Measurements from ENCODE around the gene RNF187. TPM values are rescaled to one million over a fixed set of nuclear protein-coding genes. Genes with fewer than 3 reads are reported as not detected.
A peak's percentile ranks its signal among the peaks of the same experiment; 100 is the strongest.

Gene RNF187
- total RNA-seq, 6 experiments from 2014 or later: 43.9 to 66.6 (median 56.3) TPM

DNA sequence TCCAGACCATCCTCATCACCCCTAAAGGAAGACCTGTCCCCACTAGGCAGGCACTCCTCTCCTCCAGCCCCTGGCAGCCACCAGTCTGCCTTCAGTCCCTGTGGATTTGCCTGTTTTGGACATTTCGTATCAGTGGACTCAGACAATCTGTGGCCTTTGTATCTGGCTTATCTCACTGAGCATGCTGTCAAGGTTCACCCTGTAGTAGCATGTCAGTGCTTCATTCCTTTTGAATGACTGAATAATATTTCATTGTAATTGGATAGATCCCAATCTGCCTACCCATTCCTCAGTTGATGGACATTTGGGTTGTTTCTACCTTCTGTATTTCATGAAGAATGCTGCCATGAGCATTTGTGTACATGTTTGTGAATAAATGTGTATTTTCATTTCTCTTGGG lies 32.9 kb upstream of the RNF187 start:
- Histone ChIP-seq H3K9me3 (no peaks in the 10 kb centered on the region), H3K4me3 (no peak overlapping the region), H3K27ac (no peak overlapping the region), H3K36me3 (no peaks in the 10 kb centered on the region), H3K4me1 (peaks cover 0 to 5% (median 0%) of the 10 kb centered on the region in 4 donors), H3K27me3 (no peaks in the 10 kb centered on the region)
- intact Hi-C loops (cut with DNase I): no loop called here
- WGBS (ENCODE audit: insufficient coverage, low coverage, low lambda C conversion rate, missing lambda C conversion rate): 40% methylated on average over 1 of the region's 1 CpG
- no peak for TF ChIP-seq POLR2A (IDR thresholded peaks at IDR 0.05)
- ATAC-seq (no peak), DNase-seq (no peak)

DNA sequence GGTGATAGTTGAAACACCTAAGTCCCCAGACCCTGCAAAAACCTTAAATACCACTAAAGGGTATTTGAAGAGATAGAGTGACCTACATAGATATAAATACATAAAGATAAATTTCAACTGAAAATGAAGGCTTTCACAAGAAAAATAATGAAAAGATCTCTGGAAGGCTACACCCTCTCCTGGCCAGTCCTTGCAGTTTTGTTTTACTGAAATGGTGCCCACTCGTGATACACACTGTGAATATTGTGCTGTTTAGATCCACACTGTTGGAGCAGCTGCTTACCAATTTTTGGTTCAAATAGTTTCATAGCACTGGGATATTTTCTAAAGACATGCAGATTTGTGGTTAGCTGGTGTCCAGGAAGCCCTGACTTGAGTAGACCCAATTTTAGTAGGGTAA lies 31.5 kb upstream of the RNF187 start:
- intact Hi-C loops (cut with DNase I): no loop called here
- no peak overlapping the region for H3K4me3 ChIP-seq
- no peak for TF ChIP-seq POLR2A (IDR thresholded peaks at IDR 0.05)
- TF ChIP-seq, protein P1, sequence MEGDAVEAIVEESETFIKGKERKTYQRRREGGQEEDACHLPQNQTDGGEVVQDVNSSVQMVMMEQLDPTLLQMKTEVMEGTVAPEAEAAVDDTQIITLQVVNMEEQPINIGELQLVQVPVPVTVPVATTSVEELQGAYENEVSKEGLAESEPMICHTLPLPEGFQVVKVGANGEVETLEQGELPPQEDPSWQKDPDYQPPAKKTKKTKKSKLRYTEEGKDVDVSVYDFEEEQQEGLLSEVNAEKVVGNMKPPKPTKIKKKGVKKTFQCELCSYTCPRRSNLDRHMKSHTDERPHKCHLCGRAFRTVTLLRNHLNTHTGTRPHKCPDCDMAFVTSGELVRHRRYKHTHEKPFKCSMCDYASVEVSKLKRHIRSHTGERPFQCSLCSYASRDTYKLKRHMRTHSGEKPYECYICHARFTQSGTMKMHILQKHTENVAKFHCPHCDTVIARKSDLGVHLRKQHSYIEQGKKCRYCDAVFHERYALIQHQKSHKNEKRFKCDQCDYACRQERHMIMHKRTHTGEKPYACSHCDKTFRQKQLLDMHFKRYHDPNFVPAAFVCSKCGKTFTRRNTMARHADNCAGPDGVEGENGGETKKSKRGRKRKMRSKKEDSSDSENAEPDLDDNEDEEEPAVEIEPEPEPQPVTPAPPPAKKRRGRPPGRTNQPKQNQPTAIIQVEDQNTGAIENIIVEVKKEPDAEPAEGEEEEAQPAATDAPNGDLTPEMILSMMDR (IDR thresholded peaks at IDR 0.05): no peak
- 13% methylated on average over 1 of the region's 1 CpG for WGBS (ENCODE audit: insufficient coverage, low coverage, low lambda C conversion rate, missing lambda C conversion rate)
- no peak for ATAC-seq
- H3K27me3 ChIP-seq: peaks cover 0 to 9% of the 10 kb centered on the region in 2 donors
- no peaks in the 10 kb centered on the region for H3K36me3 ChIP-seq
- H3K4me1 ChIP-seq: peaks cover 0 to 5% (median 0%) of the 10 kb centered on the region in 4 donors
- H3K9me3 ChIP-seq: no peaks in the 10 kb centered on the region
- DNase-seq: no peak
- no peak overlapping the region for H3K27ac ChIP-seq

DNA sequence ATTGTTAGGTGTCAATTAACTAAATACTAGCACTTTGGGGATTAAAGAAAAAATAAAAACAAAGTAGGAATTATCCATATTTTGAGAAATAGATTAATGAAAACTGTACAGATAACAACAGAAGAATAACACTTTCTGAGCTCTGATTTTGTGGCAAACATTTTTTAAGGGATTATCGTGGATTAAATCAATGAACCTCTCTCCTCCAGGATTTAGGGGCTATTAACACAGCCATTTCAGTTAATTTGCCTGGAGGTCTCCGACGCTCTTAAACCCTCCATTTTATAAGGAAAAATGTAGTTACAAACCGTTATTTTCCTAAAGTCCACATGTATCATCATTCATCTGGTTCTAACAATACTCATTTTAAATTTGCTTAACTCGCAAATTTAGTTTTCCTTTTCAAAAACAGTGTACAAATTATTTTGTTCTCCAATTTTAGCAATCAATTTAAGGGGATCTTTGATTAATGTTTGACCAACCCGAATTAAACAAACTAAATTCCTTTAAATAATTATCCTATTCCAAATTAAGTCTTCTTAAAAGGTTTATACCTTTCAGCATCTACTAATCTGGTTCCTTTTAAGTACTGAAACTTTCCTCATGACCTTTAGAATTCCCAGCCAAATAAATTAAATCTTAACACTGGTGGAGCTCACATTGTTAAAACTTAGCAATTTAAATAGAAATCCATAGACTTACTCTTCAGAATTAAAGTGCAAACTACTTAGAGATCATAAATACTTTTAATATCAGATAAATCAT lies 30.7 kb upstream of the RNF187 start:
- Histone ChIP-seq H3K27ac (no peak overlapping the region), H3K4me1 (peaks cover 0 to 5% (median 0%) of the 10 kb centered on the region in 4 donors), H3K27me3 (peaks cover 0 to 9% of the 10 kb centered on the region in 2 donors), H3K36me3 (no peaks in the 10 kb centered on the region), H3K9me3 (no peaks in the 10 kb centered on the region), H3K4me3 (peak overlapping the region in 1 of 3 donors; percentile 43)
- ATAC-seq (no peak), DNase-seq (no peak)
- WGBS (ENCODE audit: insufficient coverage, low coverage, low lambda C conversion rate, missing lambda C conversion rate): 19% methylated on average over 6 of the region's 6 CpGs
- TF ChIP-seq, protein P1 (IDR thresholded peaks at IDR 0.05): no peak
- TF ChIP-seq POLR2A (IDR thresholded peaks at IDR 0.05): no peak
- intact Hi-C loops (cut with DNase I): no loop called here

DNA sequence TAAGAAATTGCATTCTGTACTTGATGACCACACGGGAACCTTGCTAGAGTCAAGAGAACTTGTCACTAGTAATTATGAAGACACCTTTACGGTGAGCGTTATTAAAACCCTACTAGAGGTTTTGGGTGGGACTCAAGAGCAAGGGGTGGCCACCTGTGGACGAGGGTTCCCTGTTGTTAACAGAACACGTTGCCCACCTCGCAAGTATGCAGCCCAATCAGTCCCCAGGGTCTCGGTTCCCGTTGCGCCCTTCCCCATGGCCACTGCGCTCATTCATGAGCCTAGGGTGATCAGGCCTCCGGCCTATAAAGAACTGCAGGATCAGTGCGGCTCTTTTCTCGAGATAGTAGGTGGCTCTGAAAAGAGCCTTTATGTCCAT lies 30.2 kb upstream of the RNF187 start:
- peak overlapping the region in 2 of 3 donors; percentile 29 to 63 for H3K27ac ChIP-seq
- DNase-seq (no peak), ATAC-seq (peak in 3 of 4 donors; percentile 5 to 7 (median 7))

More for the DNA sequence above, 30.2 kb upstream of the RNF187 start:
- intact Hi-C loops (cut with DNase I): no loop called here
- no peak for TF ChIP-seq POLR2A (IDR thresholded peaks at IDR 0.05)
- TF ChIP-seq, protein P1 (IDR thresholded peaks at IDR 0.05): no peak
- peak overlapping the region; percentile 24 to 43 (median 28) for H3K4me3 ChIP-seq
- no peaks in the 10 kb centered on the region for H3K9me3 ChIP-seq
- H3K4me1 ChIP-seq: peaks cover 0 to 5% (median 0%) of the 10 kb centered on the region in 4 donors
- H3K27me3 ChIP-seq: peaks cover 0 to 9% of the 10 kb centered on the region in 2 donors
- no peaks in the 10 kb centered on the region for H3K36me3 ChIP-seq
- 6% methylated on average over 9 of the region's 13 CpGs for WGBS (ENCODE audit: insufficient coverage, low coverage, low lambda C conversion rate, missing lambda C conversion rate)
